NCI-H2081 (cell line): ENCODE results near the gene UBL4B.

Experiments
- DNase-seq, 2 experiments: peaks; one replicate each; lab custom pipeline; 2025; lab: John Stamatoyannopoulos, UW

UBL4B gene

GRCh38 chr1:110113551-110113950 is 1.3 kb downstream of the UBL4B start:
- DNase-seq = no peak

GRCh38 chr1:110114173-110114572 is 1.9 kb downstream of the UBL4B start:
- DNase-seq = no peak

GRCh38 chr1:110114784-110115183 is 2.5 kb downstream of the UBL4B start:
- peak in 1 of 2 experiments; percentile 2 for DNase-seq

GRCh38 chr1:110118636-110119396 is 6.6 kb downstream of the UBL4B start:
- DNase-seq = peak in 1 of 2 experiments; percentile 3

GRCh38 chr1:110119843-110120242 is 7.6 kb downstream of the UBL4B start:
- peak in 1 of 2 experiments; percentile 30 for DNase-seq

- no peak for DNase-seq
Observed at GRCh38 chr1:110120960-110121561, 8.8 kb downstream of the UBL4B start.

GRCh38 chr1:110123224-110123623 is 11.0 kb downstream of the UBL4B start:
- no peak for DNase-seq

GRCh38 chr1:110125810-110126209 is 13.6 kb downstream of the UBL4B start:
- DNase-seq = peak in 1 of 2 experiments; percentile 18

GRCh38 chr1:110130113-110130591 is 17.9 kb downstream of the UBL4B start:
- DNase-seq = no peak

GRCh38 chr1:110130989-110131388 is 18.7 kb downstream of the UBL4B start:
- peak in 1 of 2 experiments; percentile 45 for DNase-seq

GRCh38 chr1:110132682-110133081 is 20.4 kb downstream of the UBL4B start:
- no peak for DNase-seq

- DNase-seq = peak in 1 of 2 experiments; percentile 18
Observed at GRCh38 chr1:110133436-110133835, 21.2 kb downstream of the UBL4B start.

GRCh38 chr1:110134050-110134595 is 21.9 kb downstream of the UBL4B start:
- DNase-seq = peak; percentile 65 to 89

- DNase-seq = peak; percentile 82 to 94
Observed at GRCh38 chr1:110135246-110135645, 23.0 kb downstream of the UBL4B start.

- DNase-seq = peak in 1 of 2 experiments; percentile 63
Observed at GRCh38 chr1:110135666-110136065, 23.4 kb downstream of the UBL4B start.

GRCh38 chr1:110136911-110137310 is 24.7 kb downstream of the UBL4B start:
- DNase-seq = peak; percentile 74 to 88

GRCh38 chr1:110138956-110139355 is 26.7 kb downstream of the UBL4B start:
- peak in 1 of 2 experiments; percentile 1 for DNase-seq

- no peak for DNase-seq
Observed at GRCh38 chr1:110144366-110144765, 32.1 kb downstream of the UBL4B start.

- peak in 1 of 2 experiments; percentile 6 for DNase-seq
Observed at GRCh38 chr1:110148961-110149360, 36.7 kb downstream of the UBL4B start.

GRCh38 chr1:110150330-110151174 is 38.3 kb downstream of the UBL4B start, which contains the start of gene SLC6A17:
TSS of gene SLC6A17 (plus strand) at chr1:110150494. CDS start at chr1:110166930, 16,436 bp downstream.
- DNase-seq = peak; percentile 36 to 48

- DNase-seq = no peak
Observed at GRCh38 chr1:110151175-110151669, 39.0 kb downstream of the UBL4B start.
